ENCODE measurements around the gene HMGCS1. TPM values are rescaled to one million over a fixed set of nuclear protein-coding genes. Genes with fewer than 3 reads are reported as not detected.

HMGCS1 gene
- total RNA-seq, 4 donors from 2014 or later = 92.4 to 160 (median 119) TPM

GRCh38 chr5:43300112-43300511, 13.1 kb downstream of the HMGCS1 start:
- H3K36me3 ChIP-seq = peaks cover 40% of the 10 kb centered on the region
- no peak overlapping the region for H3K27ac ChIP-seq
- no peaks in the 10 kb centered on the region for H3K9me3 ChIP-seq
- no peaks in the 10 kb centered on the region for H3K27me3 ChIP-seq
- WGBS = 94% methylated on average over 1 of the region's 1 CpG
- TF ChIP-seq POLR2AphosphoS5 (IDR thresholded peaks at IDR 0.05) (no peak), POLR2A (IDR thresholded peaks at IDR 0.05) (no peak), EP300 (IDR thresholded peaks at IDR 0.05) (no peak)
- TF ChIP-seq, protein P1, sequence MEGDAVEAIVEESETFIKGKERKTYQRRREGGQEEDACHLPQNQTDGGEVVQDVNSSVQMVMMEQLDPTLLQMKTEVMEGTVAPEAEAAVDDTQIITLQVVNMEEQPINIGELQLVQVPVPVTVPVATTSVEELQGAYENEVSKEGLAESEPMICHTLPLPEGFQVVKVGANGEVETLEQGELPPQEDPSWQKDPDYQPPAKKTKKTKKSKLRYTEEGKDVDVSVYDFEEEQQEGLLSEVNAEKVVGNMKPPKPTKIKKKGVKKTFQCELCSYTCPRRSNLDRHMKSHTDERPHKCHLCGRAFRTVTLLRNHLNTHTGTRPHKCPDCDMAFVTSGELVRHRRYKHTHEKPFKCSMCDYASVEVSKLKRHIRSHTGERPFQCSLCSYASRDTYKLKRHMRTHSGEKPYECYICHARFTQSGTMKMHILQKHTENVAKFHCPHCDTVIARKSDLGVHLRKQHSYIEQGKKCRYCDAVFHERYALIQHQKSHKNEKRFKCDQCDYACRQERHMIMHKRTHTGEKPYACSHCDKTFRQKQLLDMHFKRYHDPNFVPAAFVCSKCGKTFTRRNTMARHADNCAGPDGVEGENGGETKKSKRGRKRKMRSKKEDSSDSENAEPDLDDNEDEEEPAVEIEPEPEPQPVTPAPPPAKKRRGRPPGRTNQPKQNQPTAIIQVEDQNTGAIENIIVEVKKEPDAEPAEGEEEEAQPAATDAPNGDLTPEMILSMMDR (IDR thresholded peaks at IDR 0.05) = no peak
- no peak for DNase-seq (ENCODE audit: low spot score in 2 of 2)
- peaks cover 23% of the 10 kb centered on the region for H3K4me1 ChIP-seq
- H3K4me3 ChIP-seq = no peak overlapping the region

DNA sequence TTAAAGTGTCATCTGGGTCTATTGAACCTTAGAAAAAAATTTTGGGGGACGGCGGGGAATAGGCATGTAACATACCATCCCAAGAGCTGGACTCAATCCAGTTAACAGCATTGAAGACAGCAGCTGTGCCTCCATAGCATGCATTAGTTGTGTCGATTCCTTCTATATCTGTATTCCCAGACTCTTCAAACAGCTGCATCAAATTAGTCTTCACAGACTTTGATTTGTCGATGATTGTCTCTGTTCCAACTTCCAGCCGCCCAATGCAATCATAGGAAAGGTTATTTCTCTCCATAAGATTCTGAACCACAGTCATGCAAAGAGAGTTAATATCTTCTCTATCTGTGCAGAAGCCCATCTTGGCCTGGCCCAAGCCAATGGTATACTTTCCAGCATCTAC, 14.8 kb downstream of the HMGCS1 start:
- WGBS = 75% methylated on average over 5 of the region's 5 CpGs
- DNase-seq (ENCODE audit: low spot score in 2 of 2) = no peak
- H3K9me3 ChIP-seq = no peaks in the 10 kb centered on the region
- peaks cover 55% of the 10 kb centered on the region for H3K36me3 ChIP-seq
- H3K4me3 ChIP-seq = no peak overlapping the region
- H3K4me1 ChIP-seq = peaks cover 15% of the 10 kb centered on the region
- H3K27ac ChIP-seq = no peak overlapping the region
- TF ChIP-seq, protein P1 (IDR thresholded peaks at IDR 0.05) = no peak
- TF ChIP-seq EP300 (IDR thresholded peaks at IDR 0.05) = no peak
- TF ChIP-seq POLR2AphosphoS5 (IDR thresholded peaks at IDR 0.05) = no peak
- no peak for TF ChIP-seq POLR2A (IDR thresholded peaks at IDR 0.05)
- no peaks in the 10 kb centered on the region for H3K27me3 ChIP-seq

DNA sequence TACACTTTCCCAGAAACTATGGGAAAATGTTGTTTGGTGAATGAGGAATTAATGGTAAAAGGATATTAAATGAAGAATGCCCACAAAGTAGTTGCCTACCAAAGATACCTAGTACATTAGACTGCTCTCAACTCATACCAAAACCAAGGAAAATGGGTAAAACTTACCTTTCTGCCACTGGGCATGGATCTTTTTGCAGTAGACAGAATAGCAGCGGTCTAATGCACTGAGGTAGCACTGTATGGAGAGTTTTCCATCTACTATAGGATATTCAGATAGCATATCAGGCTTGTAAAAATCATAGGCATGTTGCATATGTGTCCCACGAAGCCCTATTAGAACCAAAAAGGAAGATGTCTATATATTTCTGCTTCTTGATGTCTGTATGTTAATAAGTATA, 16.4 kb downstream of the HMGCS1 start:
- H3K9me3 ChIP-seq = no peaks in the 10 kb centered on the region
- DNase-seq (ENCODE audit: low spot score in 2 of 2) = no peak
- H3K4me3 ChIP-seq = no peak overlapping the region
- H3K4me1 ChIP-seq = peaks cover 2% of the 10 kb centered on the region
- TF ChIP-seq EP300 (IDR thresholded peaks at IDR 0.05) (no peak), POLR2AphosphoS5 (IDR thresholded peaks at IDR 0.05) (no peak), POLR2A (IDR thresholded peaks at IDR 0.05) (no peak)
- TF ChIP-seq, protein P1 (IDR thresholded peaks at IDR 0.05) = no peak
- WGBS = 85% methylated on average over 2 of the region's 2 CpGs
- peaks cover 70% of the 10 kb centered on the region for H3K36me3 ChIP-seq
- no peak overlapping the region for H3K27ac ChIP-seq
- H3K27me3 ChIP-seq = no peaks in the 10 kb centered on the region

- H3K36me3 ChIP-seq = peaks cover 82% of the 10 kb centered on the region
- no peaks in the 10 kb centered on the region for H3K4me1 ChIP-seq
- no peak for DNase-seq (ENCODE audit: low spot score in 2 of 2)
- H3K9me3 ChIP-seq = no peaks in the 10 kb centered on the region
- H3K4me3 ChIP-seq = no peak overlapping the region
- no peak overlapping the region for H3K27ac ChIP-seq
- TF ChIP-seq EP300 (IDR thresholded peaks at IDR 0.05) (no peak), POLR2A (IDR thresholded peaks at IDR 0.05) (no peak), POLR2AphosphoS5 (IDR thresholded peaks at IDR 0.05) (no peak)
- TF ChIP-seq, protein P1 (IDR thresholded peaks at IDR 0.05) = no peak
- 81% methylated on average over 2 of the region's 2 CpGs for WGBS
- no peaks in the 10 kb centered on the region for H3K27me3 ChIP-seq
These were observed 18.0 kb downstream of the HMGCS1 start for GRCh38 chr5:43295202-43295601.

GRCh38 chr5:43294226-43294625, 19.0 kb downstream of the HMGCS1 start:
- TF ChIP-seq EP300 (IDR thresholded peaks at IDR 0.05) (no peak), POLR2A (IDR thresholded peaks at IDR 0.05) (no peak), POLR2AphosphoS5 (IDR thresholded peaks at IDR 0.05) (no peak)
- TF ChIP-seq, protein P1 (IDR thresholded peaks at IDR 0.05) = no peak
- H3K36me3 ChIP-seq = peaks cover 78% of the 10 kb centered on the region
- DNase-seq (ENCODE audit: low spot score in 2 of 2) = no peak
- H3K27me3 ChIP-seq = no peaks in the 10 kb centered on the region
- H3K4me3 ChIP-seq = no peak overlapping the region
- no peaks in the 10 kb centered on the region for H3K9me3 ChIP-seq
- no peaks in the 10 kb centered on the region for H3K4me1 ChIP-seq
- H3K27ac ChIP-seq = no peak overlapping the region
